ENCODE measurements around the gene IKZF2.

Gene IKZF2

DNA sequence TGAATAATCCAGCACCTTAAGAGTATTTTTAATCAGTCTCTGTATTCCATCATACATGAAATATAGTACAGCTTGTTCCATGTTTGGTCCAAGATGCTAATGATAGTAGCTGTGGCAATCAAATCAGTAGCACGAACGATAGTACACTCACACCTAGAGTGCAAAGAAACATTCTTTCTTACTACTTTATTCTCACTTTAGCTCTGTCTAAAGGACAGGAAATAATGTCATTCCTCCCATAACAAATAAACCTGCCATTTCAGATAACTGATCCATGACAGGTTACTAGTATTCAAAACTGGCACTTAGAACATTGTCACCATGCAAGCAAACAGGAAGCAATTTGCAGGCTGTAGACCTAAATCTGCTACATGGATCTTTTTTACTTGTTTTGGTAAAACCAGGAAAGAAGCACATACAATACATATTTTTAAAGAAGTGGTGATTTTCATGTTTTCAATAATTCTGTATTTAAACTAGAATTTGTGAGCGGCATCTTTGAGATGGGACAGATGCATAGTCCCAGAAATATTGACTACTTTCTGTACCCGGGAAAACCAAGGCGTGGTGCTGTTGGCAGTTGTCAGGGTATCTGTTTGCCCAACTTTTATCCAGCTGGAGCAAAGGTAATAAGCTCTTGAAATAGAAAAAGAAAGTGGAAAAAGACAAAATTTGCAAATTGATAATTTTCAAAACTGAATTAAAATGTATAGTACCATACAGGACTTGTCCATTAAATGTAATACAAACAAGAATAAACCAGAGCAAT is 49.5 kb downstream of the IKZF2 start:
- DNase-seq (ENCODE audit: low read depth, low spot score) = no peak

DNA sequence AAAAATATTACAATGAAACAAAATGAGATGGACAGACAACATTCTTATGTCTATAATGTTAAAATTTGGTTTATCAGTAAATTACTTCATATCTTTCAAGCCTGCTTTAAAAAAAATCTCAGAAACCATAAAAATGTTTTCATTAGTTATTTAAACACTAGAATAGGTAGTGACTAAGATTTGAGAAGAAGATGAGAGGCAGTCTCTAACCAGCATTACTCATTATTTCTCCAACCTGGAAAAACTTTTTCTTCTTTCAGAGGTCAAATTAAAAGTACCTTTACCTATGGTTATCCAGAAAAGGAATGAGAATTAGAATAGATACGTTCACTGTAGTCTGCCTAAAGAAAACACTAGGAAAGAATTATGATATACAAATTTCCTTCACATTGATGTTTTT is 50.3 kb downstream of the IKZF2 start:
- no peak for DNase-seq (ENCODE audit: low read depth, low spot score)

DNA sequence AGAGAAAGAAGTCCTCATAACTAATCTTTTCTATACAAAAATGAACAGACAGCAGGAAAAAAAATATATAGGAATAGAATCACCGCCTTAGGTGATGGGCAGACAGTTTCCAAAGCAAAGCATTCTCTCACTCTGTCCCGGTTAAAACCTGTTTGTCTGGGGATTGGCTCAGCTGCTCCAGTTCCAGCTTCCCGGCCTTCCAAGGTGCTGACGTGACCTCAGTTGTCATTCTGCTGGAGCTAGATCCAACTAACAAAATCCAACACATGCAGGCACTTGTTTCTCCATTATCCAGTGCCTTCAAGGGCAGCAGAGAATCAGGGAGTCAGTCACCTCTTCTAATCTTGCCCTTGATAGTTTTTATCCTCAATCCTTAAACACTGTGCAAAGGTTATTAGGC is 52.8 kb downstream of the IKZF2 start:
- DNase-seq (ENCODE audit: low read depth, low spot score) = no peak

DNA sequence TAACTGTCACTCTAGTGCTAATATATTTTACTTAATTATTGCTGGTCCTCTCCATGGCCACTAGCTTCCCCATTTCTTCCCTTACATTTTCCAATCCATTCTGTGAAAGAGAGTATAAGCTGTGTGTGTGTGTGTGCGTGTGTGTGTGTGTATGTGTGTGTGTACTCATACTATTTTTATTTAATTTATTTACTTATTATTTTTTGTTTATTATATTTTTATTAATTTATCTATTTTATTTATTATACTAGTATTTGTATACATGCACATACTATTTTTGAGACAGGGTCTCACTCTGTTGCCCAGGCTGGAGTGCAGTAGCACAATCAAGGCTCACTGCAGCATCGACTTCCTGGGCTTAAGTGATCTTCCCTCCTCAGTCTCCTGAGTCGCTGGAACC is 59.6 kb downstream of the IKZF2 start:
- no peak for DNase-seq (ENCODE audit: low read depth, low spot score)

DNA sequence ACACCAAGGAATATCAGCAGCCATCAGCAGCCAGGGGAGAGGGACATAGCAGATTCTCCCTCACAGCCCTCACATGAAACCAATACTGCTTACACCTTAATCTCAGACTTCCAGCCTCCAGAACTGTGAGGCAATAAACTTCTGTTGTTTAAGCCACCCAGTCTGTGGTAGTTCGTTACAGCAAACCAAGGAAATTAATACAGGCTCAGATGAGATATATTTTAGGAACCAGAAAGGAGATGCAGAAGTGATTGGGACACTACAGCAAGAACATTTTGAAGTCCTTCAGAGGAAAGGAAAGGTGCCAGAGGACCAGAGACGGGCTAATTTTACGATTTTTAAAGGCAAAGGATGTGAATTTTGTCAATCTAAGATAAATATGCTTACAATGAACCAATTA is 60.6 kb downstream of the IKZF2 start:
- no peak for DNase-seq (ENCODE audit: low read depth, low spot score)

DNA sequence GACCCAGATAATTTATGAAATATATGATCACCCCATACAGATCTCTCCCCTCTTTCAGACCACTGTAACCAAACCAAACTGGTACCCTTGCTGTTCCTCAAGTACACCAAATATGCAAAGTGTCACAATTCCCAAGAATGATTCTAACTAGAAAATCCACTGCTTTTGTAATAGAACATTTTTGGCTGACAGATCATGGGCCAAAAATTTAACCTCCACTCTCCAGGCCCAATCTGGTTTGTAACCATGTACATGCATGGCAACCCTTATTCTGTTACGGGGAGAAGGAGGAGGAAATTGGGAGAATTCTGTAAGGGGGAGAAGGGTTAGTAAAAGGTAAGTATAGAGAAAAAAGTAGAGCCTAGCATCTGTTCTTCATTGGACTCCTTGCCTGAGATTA is 62.0 kb downstream of the IKZF2 start:
- no peak for DNase-seq (ENCODE audit: low read depth, low spot score)

DNA sequence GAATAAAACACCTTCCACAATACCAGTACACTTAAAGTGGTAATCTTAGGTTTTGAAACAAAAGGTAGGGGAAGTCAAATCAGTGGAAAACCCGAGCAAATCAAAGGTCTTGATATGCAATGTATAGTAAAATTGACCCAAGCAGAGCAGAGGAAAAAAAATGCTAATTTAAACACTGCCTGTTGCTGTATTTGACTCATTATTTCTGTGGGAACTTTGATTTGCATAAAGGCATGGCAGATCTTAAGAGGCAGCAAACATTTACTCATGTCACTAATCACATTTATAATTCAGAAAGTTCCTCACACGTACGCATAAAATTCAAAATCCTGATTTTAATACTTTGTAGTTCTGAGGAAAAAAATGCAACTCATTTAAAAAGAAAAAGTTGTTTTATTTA is 64.4 kb downstream of the IKZF2 start:
- no peak for DNase-seq (ENCODE audit: low read depth, low spot score)

DNA sequence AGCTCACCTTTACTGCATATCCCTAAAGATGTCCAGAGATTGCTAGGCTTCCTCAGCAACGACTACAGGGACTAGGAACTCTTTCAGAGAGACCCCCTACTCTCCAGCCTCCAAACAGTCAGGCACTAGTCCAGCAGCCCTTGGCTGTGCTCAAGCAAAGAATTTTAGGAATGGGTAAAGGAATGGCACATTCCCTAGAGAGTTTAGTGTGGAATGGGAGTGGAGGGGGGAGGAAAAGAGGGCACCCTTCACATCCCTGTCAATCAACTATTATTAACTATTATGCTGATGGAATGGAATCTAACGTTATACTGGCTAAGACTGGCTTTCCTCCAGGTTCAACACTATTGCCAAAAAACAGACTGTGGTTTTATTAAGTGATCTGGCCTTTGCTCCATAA is 64.8 kb downstream of the IKZF2 start:
- no peak for DNase-seq (ENCODE audit: low read depth, low spot score)

DNA sequence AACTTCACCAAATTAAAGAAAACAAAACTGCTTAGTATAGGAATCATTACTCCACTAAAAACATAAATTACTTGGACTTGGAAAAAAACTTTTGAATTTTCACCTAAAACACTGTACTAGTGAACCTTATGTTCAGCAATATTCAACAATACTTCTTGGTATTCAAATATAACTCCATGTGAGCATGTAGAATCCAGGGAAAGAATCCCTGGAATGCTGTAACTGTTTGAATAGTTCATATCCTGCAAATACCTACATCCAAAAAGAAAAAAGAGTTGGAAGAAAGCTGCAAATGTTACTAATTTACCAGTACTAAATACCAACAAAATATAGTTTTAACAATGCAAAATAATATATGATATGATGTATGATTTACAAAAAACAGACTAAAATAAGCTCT is 65.4 kb downstream of the IKZF2 start:
- DNase-seq (ENCODE audit: low read depth, low spot score) = no peak

DNA sequence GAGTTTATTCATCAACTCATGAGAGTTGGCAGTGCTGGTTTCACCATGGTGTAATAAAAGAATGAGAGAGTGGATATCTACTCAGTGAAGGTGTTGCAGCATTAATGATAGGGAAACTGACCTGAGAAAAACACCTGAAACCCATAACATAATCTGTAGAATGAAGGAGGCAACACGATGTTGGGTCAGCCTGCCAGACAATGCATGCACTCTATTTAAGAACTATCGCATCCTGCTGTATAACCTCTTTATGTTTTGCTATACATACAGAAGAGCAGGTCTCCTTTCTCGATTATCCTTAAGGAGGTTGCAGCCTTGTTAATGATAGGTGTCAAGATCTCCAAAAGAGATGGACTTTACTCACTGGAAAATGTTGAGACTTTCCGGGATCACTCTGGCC is 65.9 kb downstream of the IKZF2 start:
- DNase-seq (ENCODE audit: low read depth, low spot score) = no peak

DNA sequence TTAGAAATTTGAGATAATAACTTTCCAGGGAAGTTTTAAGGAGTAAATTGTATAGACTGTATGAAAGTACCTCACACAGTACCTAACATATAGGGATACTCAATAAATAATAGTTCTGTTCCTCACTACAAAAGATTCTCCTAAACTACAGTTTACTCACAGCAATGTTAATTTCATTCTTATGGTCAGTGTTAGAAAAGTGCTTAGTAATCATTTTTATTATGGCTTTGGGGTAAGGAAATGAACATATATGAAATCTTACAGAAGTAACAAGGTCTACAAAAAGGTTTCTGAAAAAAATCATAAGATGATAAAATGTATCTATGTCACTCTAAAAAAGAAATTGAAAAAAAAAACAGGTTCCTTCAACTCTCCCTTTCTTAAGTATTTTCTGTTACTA is 67.2 kb downstream of the IKZF2 start:
- DNase-seq (ENCODE audit: low read depth, low spot score) = no peak

DNA sequence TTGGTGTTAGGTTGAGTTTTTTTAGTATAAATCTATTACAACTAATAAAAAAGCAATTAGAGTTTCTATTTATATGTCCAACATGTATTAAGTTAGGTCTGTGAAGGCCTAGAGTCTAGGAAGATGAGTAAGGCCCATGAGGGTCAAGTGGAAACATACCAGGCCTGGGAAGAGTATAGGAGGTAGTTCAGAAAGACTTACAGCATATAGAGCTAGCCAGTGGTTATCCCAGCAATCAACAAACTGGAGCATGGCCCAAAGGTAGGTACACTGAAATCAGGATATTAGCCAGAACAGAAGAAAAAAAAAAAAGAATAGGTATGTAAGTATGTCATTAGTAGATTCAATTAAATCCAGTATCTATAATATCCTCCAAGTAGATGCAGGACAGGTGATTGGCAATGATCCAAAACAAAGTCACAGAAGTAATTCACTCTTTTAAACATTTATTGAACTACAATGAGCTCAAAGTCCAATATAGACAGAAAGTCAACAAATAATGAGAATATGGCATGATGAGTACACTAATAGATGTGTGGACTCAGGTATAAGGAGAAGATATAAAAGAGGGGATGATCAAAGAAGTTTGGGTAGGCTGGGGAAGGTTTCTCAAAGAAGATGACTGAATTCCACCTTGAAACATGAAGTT is 70.3 kb downstream of the IKZF2 start:
- no peak for DNase-seq (ENCODE audit: low read depth, low spot score)

DNA sequence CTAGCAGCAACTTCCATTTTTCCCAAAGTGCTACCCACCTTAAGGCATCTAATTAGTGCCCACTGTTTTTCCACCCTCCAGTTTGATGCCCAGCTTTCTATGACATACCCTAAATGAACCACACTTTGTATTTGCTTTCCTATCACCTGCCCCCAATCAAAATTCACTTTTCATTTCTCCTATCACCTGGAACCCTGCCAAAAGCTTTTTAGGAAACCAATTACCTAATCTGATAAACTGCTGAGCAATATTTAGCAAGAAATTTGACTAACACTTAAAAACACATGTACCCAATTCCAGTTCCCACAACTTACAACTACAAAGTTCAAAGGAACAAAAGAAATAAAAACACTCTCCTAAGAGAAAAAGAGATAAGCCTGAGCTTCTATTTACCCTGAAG is 71.7 kb downstream of the IKZF2 start:
- DNase-seq (ENCODE audit: low read depth, low spot score) = no peak

DNA sequence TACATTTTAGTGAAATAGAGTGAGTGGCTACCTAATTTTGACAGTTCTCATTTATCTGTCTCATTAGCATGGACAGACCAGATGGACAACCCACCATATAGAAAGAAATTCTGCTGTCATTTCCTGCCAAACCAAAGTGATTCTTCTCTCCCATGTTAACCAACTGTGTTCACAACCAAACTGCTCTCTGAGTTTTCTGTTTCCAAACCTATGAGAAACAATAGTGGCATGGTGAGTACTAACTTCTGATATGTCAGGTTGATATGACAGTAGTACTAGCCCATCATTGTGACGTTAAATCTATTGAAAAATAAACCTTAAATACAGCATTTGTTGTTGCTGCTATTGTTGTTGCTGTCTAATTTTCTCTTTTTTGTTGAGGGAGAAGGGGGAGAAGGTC is 72.7 kb downstream of the IKZF2 start:
- no peak for DNase-seq (ENCODE audit: low read depth, low spot score)

DNA sequence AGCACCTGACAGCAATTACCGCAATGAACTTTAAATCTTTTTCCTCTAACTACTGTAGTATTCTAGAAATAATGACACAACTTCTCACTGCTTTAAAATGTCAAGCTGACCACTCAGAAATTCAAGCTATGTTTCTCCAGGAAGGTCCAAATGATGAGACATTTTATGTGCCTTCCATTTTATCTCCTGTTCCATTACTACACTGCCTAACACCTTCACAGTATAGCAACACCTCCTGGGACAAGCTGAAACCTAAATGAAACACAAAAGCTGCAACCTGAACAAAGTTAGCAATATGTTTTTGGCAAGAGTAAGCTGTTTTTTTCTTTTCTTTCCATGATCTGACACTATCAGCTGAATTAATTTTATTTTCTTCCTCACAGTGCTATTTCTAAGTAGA is 81.9 kb downstream of the IKZF2 start:
- no peak for DNase-seq (ENCODE audit: low read depth, low spot score)

DNA sequence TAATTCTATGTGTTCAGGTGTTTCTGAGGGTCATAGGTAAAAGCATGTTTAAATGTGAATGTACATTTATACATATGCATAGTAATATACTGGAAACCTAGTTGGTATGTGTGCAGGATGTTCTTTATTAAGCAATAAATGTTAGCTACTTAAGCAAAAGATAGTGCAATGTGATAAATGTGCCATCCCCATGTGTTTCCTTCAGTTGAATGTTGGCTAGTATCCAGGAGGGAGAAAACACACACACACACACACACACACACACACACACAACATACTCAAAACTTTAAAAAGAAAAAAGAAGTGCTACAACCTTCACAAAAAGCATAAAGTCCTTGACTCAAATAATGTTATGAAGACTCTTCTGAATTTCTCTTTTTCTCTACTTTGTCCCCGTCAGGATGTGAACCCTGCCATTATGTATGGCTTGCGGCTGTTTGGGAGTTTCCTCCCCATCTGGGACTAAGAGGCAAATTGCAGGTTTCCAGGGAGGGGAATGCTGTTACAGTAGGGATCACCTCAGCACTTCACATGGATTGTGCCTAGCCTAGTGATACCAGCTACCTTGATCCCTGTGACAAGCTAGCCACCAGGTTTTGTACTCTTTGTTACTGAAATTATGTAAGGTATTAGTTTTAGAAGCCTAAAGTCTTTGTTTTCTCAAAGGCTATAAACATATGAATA is 82.6 kb downstream of the IKZF2 start:
- no peak for DNase-seq (ENCODE audit: low read depth, low spot score)

DNA sequence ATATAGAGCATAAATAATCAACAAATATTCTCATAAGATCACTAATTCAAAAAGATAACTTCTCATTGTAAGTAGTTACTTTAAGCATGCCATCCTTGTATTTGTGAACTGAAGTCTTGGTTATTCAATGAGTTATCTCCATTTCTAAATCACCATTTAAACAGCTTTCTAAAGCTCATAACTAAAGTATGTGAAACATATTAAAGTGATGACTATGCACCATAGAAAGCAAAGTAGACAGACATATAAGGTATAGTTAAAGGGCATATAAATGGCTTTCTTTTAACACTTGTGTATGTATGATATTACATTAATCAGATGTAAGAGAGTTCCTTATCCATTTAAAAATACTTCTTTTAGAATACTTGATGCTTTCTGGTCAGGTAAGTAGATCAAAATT is 83.5 kb downstream of the IKZF2 start:
- no peak for DNase-seq (ENCODE audit: low read depth, low spot score)

DNA sequence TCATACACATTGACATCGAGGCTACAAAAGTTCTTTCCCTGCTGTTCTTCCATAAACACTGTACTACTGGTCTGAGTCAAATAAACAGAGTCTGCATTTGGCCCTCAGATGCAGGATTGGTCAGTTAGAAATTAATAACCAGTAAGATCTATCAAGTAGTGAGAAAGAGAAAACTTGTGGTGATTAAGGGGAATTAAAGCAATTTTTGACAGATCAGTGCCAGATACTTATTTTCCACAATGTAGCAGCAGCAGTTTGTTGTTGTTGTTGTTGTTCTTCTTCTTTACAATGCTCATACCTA is 85.0 kb downstream of the IKZF2 start:
- no peak for DNase-seq (ENCODE audit: low read depth, low spot score)

DNA sequence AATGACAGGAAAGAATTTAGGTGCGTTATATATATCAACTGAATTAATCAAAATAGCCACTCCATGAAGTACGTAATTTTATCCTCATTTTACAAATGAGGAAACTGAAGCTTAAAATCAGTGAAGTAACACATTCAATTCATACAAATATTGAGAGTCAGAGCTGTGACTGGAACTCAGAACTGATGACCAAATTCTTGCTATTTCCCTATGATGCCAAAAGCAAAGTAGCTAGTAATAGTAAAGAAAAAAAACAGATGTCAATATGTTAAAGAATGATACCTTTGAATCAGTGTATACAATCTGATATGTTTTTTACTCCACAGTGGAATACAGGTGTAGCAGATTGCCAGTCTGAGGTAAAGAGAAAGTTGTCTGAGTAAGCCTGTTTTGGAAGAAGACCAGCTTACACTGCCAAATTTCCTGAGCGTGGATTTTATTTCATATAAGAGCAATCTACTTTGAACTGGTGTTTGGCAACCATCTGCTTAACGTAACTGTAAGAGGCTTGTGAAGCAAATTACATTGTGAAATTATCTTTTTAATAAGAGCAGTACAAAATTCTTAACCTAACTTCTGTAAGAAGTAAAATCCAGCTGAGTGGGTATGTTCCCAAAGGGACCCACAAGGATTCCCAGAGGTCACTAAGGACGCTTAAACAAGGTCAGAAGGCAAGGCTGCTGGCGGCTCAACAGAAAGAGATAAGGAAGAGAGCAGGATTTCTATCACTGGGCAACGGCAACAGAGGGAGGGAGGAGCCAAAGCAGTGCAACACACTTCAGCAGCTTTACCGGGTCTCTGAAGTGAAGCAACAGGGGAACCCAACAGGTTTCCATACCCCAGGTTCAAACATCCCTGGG is 85.6 kb downstream of the IKZF2 start:
- no peak for DNase-seq (ENCODE audit: low read depth, low spot score)

DNA sequence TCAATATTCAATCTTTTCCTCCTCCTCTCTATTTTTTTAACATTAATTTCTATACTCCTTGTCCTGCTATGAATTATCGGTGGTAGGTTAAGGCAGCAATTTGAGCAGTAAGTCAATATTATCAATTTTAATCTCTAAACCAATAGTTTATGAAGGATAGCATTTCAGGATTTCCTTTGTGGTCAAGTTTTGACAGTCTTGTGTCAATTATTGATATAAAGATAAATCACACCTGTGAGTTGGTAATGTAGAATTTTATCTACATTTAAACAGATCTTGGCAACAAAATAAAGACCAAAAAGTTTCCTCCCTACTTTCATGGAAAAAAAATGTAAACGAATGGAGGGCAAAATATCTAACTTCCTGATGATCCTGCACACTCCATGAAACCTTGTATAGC is 87.3 kb downstream of the IKZF2 start:
- DNase-seq (ENCODE audit: low read depth, low spot score) = no peak

DNA sequence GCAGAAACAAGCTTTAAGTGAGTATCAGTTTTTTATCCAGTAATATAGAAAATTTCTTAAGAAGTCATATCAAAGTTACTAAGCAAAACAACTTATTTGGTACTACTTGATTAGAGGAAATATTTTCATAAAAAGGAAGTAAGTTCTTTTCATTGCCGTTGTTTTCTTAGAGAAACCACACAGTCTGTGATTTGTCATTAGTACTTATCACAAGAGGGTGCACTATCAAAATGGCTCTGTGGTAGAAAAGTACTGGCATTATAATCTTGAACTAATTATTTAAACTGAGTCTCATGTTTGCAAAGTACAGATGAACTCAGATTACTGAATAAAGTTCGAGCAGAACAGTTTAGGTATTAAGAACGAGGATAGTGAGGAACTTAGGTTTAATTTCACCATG is 93.4 kb downstream of the IKZF2 start:
- DNase-seq (ENCODE audit: low read depth, low spot score) = no peak

DNA sequence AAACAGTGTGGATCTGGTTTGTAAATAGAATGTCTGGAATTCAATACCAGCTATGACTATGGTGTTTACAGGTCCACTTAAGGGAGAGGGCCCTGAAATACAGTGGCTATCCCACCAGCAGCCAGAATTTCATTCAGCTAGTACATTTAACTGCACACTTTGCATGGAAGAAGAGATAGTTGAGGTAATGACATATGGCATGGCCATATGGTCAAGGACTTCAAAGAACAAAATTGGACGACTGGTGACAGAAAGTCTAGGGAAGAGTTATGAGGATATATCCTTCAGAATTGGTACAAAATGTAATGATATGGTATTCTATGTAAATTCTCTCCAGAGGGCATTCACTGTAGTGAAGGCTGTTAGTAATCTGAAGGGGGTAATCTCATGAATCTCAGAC is 105.0 kb downstream of the IKZF2 start:
- DNase-seq (ENCODE audit: low read depth, low spot score) = no peak

Data from smooth muscle cell of the brain vasculature (primary cell).